ENCODE data around the gene STXBP6.

DNA sequence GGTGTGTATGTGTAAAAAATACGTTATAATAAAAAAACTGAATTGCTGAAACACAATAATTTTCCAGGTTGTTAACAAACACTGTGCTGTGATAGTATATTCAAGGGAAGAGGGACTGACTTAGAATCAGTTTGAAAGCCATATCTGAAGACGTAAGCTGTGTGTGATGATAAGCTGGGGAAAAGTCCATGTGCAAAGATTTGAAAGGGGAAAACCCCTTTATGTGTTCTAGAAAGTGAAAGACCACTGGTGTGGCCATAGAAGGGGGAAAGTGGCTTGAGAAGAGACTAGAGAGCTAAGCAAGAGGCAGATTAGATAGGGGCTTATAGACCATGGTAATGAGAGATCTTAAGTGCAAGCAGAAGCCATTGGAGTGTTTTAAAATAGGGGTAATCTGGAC lies 220.1 kb downstream of the STXBP6 start:
- TF ChIP-seq SIN3A (IDR thresholded peaks at IDR 0.05; ENCODE audit: borderline replicate concordance, insufficient read depth, low read length): no peak
- no peak for TF ChIP-seq POLR2AphosphoS5 (IDR thresholded peaks at IDR 0.05; ENCODE audit: low read depth, low read length)
